A549 treated with RU486 at 1 μM for 4 hours (cell line): ENCODE results near the gene ZNF653. TPM values are rescaled to one million over a fixed set of nuclear protein-coding genes. Genes with fewer than 3 reads are reported as not detected.

Source experiments
- total RNA-seq: library from RNA; stranded (reverse); fragments of 200-300 nt; extraction: Qiagen RNA extraction; gene quantifications from 5 replicates; pipeline ENCODE4 v1.2.3, GENCODE V29; 2022; ENCODE audit warnings: low read depth

Gene ZNF653, protein sequence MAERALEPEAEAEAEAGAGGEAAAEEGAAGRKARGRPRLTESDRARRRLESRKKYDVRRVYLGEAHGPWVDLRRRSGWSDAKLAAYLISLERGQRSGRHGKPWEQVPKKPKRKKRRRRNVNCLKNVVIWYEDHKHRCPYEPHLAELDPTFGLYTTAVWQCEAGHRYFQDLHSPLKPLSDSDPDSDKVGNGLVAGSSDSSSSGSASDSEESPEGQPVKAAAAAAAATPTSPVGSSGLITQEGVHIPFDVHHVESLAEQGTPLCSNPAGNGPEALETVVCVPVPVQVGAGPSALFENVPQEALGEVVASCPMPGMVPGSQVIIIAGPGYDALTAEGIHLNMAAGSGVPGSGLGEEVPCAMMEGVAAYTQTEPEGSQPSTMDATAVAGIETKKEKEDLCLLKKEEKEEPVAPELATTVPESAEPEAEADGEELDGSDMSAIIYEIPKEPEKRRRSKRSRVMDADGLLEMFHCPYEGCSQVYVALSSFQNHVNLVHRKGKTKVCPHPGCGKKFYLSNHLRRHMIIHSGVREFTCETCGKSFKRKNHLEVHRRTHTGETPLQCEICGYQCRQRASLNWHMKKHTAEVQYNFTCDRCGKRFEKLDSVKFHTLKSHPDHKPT
- total RNA-seq = 3.5 to 6.0 TPM (median 5.3 TPM) in 5 replicates

DNA sequence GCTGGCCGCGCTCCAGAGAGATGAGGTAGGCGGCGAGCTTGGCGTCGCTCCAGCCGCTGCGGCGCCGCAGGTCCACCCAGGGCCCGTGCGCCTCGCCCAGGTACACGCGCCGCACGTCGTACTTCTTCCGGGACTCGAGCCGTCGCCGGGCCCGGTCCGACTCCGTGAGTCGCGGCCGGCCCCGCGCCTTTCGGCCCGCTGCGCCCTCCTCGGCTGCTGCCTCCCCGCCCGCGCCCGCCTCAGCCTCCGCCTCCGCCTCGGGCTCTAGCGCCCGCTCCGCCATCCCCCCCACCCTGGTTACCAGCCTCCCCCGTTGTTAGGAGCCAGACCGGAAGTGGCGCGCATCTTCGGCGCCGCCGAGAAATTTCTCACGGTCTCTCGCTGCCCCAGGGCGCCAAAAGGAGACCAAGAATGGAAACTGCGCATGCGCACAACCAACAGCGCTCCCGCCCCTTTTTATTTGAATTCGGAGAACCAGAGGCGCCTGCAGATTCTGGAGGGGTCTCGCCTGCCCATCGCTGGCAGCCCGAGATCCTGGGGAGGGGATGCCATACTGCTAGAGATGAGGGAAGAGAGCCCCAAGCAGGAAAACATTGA is at the start of gene ZNF653:
TSS of gene ZNF653 (minus strand) at position 336 of the 597 bp plus-strand sequence. CDS start at position 283, 53 bp downstream.

DNA sequence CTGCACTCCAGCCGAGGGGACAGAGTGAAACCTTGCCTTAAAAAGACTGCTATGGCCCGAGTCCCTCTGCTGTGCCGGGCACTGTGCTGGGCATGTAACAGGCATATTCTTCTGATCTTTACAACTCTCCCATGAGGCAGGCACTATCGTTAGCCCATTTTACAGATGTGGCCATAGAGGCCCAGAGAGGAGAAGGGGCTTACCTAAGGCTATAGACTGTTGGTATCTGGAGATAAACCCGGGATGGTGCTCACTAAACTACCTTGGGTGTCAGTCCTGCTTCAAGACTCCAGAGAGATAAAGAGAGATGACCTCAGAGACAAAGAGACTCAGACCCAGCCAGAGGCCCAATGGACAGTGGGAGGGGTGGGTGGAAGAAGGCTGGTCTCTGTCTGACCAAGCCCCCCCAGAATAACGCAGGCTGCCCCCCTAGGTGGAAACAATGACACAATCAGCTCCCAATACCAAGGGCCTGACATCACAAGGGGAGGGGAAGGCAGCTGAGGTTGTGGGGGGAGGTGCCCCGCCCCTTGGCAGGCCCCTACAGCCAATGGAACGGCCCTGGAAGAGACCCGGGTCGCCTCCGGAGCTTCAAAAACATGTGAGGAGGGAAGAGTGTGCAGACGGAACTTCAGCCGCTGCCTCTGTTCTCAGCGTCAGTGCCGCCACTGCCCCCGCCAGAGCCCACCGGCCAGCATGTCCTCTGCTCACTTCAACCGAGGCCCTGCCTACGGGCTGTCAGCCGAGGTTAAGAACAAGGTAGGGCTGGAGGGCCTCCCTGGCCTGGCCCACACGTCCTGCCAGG is 32.8 kb upstream of the ZNF653 start, which contains the start of gene CNN1:
TSS of gene CNN1 (plus strand) at position 620 of the 805 bp plus-strand sequence. CDS start at position 697, 77 bp downstream.

DNA sequence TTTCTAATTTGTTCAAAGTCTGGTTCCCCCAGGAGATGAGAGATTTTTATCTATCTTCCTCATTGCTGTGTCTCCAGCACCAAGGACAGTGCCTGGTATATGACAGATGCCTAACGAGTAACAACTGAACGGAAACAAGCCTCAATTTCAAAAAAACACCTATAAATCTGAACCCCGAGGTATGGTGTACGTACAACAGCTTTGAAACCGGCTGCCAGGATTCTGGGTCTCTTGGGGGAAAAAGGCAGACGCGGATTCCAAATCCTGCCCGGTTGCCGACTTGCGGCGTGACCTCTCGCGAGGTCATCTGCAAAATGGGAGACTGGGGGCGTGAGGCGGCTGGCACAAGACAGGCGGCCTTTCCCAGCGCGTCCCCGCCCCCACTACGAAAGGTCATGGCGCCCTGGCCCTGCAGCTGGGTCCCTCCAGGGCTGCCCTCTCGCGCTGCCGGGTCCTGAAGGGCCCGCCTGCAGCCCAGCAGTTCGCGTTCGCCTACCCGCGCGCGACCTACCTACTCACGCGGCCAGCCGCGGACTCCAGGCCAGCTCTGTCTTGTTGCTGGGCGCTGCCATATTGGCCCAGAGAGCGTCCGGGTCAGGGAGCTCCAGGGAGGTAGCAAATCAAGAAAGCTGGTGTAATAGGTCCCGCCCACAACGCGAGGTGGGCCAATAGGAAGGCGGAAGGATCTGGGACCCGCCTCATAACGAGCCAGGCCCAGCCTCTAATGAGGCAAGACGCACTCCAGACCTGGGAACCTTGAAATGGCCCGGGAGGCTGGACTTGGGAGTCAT is 23.1 kb upstream of the ZNF653 start, which contains the start of gene ECSIT:
TSS of gene ECSIT (minus strand) at position 584 of the 791 bp plus-strand sequence. CDS start 9,964 bp downstream, outside the sequence.

DNA sequence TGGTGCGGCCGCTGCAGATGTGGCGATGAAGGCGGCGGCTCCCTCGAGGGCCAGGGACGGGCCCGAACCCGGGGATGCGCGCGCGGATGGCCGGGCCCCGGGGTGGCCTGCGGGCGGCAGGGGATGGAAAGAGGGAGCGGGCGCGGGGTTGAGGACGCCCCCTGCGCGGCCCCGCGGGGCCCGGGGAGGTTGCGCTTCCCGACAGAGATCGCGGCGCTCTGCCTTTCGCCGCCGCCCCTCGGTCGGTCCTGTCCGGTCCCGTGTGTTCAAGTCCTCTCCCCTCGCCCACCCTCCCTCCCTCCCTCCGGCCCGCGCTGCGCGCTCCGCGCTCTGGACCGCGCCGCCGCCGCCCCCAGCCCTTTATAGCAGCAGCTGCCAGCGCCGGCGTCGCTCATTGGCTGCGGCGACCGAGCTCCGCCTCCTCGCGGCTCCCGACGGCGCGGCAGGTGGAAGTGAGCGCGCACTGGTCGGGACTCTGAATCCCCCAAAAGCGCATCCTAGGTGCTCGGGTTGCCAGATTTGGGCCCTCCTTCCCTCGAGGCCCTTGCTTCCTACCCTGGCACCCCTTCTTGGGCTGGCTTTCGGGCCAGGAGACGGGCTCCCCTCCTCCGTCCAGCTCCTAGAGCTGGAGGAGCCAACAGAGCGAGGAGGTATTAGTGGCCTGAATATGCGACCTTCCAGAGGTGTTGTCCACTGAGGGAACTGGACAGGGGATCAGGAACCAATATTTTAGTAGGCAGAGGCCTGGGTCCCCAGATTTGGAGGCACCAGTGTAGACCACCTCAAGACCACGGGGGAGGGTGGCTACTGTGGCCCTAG is 24.7 kb downstream of the ZNF653 start, which contains the start of gene ELAVL3:
TSS of gene ELAVL3 (minus strand) at position 332 of the 819 bp plus-strand sequence. CDS start 438 bp downstream, outside the sequence.

DNA sequence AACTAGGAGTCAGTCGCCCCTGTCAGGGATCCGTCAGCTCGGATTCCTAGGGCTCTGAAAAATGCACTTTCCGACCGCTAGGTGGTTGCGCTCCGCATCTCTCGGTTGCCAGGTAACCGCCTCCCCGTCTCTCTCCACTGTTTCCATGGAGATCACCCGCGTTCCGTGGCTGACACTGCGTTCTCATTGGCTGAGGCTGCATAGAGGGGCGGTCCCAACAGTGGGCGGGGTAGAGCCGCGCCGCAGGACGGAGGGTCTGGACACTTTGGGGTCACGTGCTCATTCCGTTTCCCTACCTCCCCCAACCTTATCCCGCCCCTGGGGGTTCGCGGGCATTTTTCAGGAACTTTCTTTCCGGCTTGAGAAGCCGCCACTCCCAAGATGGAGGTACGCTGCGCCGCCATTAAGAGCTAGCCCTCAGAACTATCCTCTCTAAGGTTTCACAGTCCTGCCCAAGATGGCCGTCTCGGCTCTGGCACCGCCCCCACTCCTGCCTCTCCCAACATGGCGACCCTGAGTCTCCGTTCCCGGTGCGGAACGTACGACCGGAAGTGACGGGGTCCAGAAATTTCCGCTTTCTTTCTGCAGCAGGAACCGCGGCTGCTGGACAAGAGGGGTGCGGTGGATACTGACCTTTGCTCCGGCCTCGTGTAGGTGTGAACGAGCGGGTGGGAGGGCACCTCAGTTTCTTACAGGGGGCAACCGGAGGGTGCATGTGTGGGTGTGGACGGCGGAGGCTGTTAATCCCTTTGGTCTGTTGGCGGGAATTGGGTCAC is 70.4 kb downstream of the ZNF653 start, which contains the start of the genes ODAD3 and PRKCSH:
TSS of gene ODAD3 (minus strand) at position 65 of the 776 bp plus-strand sequence. CDS start 105 bp downstream, outside the sequence.
TSS of gene PRKCSH (plus strand) at position 579 of the 776 bp plus-strand sequence. CDS start 483 bp downstream, outside the sequence.

Other genes with a start within 250 kb of the ZNF653 start
- 6.0 to 12.0 TPM (median 8.8 TPM) in 5 replicates for gene DOCK6, start 243.3 kb downstream of the ZNF653 start, total RNA-seq
- not detected in 5 replicates for gene TSPAN16, start 209.7 kb downstream of the ZNF653 start, total RNA-seq
- 2.5 to 3.2 TPM (median 2.8 TPM) in 5 replicates for gene RAB3D, start 166.2 kb downstream of the ZNF653 start, total RNA-seq
- gene TMEM205, start 159.6 kb downstream of the ZNF653 start, total RNA-seq = 95.9 to 133 TPM (median 114 TPM) in 5 replicates
- 4.4 to 6.4 TPM (median 5.7 TPM) in 5 replicates for gene CCDC159, start 159.3 kb downstream of the ZNF653 start, total RNA-seq
- gene PLPPR2, start 150.4 kb downstream of the ZNF653 start, total RNA-seq = 8.0 to 11.5 TPM (median 9.9 TPM) in 5 replicates
- 1.7 to 3.4 TPM (median 2.2 TPM) in 5 replicates for gene SWSAP1, start 131.2 kb downstream of the ZNF653 start, total RNA-seq
- 3.6 to 5.5 TPM (median 5.1 TPM) in 5 replicates for gene EPOR, start 121.5 kb downstream of the ZNF653 start, total RNA-seq
- gene RGL3, start 86.5 kb downstream of the ZNF653 start, total RNA-seq = 0.85 to 2.0 TPM (median 1.7 TPM) in 5 replicates
- gene ODAD3, start 70.7 kb downstream of the ZNF653 start, total RNA-seq = 0.83 to 1.3 TPM (median 1.3 TPM) in 5 replicates
- 232 to 265 TPM (median 260 TPM) in 5 replicates for gene PRKCSH, start 70.2 kb downstream of the ZNF653 start, total RNA-seq
- gene ELAVL3, start 24.8 kb downstream of the ZNF653 start, total RNA-seq = 0.02 to 0.21 TPM (median 0.11 TPM) in 3 of 5 replicates, not detected in the others
- gene ECSIT, start 23.3 kb upstream of the ZNF653 start, total RNA-seq = 27.8 to 37.6 TPM (median 34.7 TPM) in 5 replicates
- 0.35 to 0.94 TPM (median 0.40 TPM) in 5 replicates for gene CNN1, start 33.0 kb upstream of the ZNF653 start, total RNA-seq
- 91.1 to 119 TPM (median 103 TPM) in 5 replicates for gene ELOF1, start 53.4 kb upstream of the ZNF653 start, total RNA-seq
- 0.27 to 0.43 TPM in 2 of 5 replicates, not detected in the others for gene ACP5, start 71.8 kb upstream of the ZNF653 start, total RNA-seq
- 2.8 to 5.5 TPM (median 3.7 TPM) in 5 replicates for gene ZNF627, start 91.6 kb upstream of the ZNF653 start, total RNA-seq
- gene ZNF823, start 233.1 kb upstream of the ZNF653 start, total RNA-seq = 1.9 to 4.2 TPM (median 3.0 TPM) in 5 replicates